ENCODE results near the gene TUBE1.
"Not testable (repeated sequence)": the region's sequence is repeated elsewhere in the genome, so short reads cannot be mapped to it uniquely, and the experiment has no call there.

TUBE1 gene

DNA sequence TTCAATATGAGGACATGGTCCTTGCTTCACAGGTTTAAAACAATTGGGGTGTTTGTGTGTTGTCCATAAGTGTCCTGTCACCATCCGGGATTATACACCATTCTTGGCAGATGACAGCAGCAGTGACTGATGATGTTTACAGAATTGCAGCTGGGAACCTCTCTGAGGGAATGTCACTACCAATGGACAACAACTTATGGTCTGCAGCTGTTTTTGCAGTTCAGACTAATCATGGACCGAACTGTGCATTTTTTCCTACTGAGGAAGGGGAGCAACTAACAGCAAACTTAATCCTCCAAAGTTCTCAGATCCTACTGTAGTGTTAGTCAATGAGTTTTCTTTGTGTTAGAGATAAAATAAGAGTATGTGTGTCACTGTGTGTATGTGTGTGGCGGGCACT, 26.1 kb upstream of the TUBE1 start:
- H3K4me1 ChIP-seq (ENCODE audit: low read length) = peaks cover 5% of the 10 kb centered on the region; the same call in 1 of the 2 replicates
- H3K9me3 ChIP-seq (replicated peaks; ENCODE audit: insufficient read depth, low read length) = no peaks in the 10 kb centered on the region
- no peaks in the 10 kb centered on the region for H3K36me3 ChIP-seq (replicated peaks; ENCODE audit: insufficient read depth, low read length)
- H3K4me3 ChIP-seq (ENCODE audit: low read length) = no peak overlapping the region
- H3K79me2 ChIP-seq (ENCODE audit: low read length) = no peaks in the 10 kb centered on the region
- no peaks in the 10 kb centered on the region for H4K20me1 ChIP-seq (ENCODE audit: insufficient read depth, low read length)
- no peak overlapping the region for H3K27ac ChIP-seq (ENCODE audit: low read length)
- no peak for DNase-seq
- H3K4me2 ChIP-seq (ENCODE audit: low read depth, low read length) = no peak overlapping the region
- no peak overlapping the region for H2AFZ ChIP-seq (ENCODE audit: low read length)
- no peaks in the 10 kb centered on the region for H3K27me3 ChIP-seq (replicated peaks; ENCODE audit: insufficient read depth, low read length)
- TF ChIP-seq EZH2phosphoT487 (IDR thresholded peaks at IDR 0.05; ENCODE audit: low read length) (no peak), EZH2 (optimal IDR thresholded peaks at IDR 0.05; ENCODE audit: low read depth, low read length) (no peak)
- TF ChIP-seq, protein P1, sequence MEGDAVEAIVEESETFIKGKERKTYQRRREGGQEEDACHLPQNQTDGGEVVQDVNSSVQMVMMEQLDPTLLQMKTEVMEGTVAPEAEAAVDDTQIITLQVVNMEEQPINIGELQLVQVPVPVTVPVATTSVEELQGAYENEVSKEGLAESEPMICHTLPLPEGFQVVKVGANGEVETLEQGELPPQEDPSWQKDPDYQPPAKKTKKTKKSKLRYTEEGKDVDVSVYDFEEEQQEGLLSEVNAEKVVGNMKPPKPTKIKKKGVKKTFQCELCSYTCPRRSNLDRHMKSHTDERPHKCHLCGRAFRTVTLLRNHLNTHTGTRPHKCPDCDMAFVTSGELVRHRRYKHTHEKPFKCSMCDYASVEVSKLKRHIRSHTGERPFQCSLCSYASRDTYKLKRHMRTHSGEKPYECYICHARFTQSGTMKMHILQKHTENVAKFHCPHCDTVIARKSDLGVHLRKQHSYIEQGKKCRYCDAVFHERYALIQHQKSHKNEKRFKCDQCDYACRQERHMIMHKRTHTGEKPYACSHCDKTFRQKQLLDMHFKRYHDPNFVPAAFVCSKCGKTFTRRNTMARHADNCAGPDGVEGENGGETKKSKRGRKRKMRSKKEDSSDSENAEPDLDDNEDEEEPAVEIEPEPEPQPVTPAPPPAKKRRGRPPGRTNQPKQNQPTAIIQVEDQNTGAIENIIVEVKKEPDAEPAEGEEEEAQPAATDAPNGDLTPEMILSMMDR (IDR thresholded peaks at IDR 0.05; ENCODE audit: low read length) = no peak
- no peaks in the 10 kb centered on the region for H3F3A ChIP-seq (ENCODE audit: insufficient read depth, low read length)
- no peaks in the 10 kb centered on the region for H3K9me2 ChIP-seq (replicated peaks; ENCODE audit: insufficient read depth, low read length)
- no peak overlapping the region for H3K9ac ChIP-seq (ENCODE audit: low read length)

GRCh38 chr6:112109262-112109661, 22.0 kb upstream of the TUBE1 start:
- Histone ChIP-seq H3K9me2 (replicated peaks; ENCODE audit: insufficient read depth, low read length) (no peaks in the 10 kb centered on the region), H3K9ac (ENCODE audit: low read length) (no peak overlapping the region), H3K27me3 (replicated peaks; ENCODE audit: insufficient read depth, low read length) (no peaks in the 10 kb centered on the region), H3K4me2 (ENCODE audit: low read depth, low read length) (no peak overlapping the region), H3K36me3 (replicated peaks; ENCODE audit: insufficient read depth, low read length) (no peaks in the 10 kb centered on the region), H3F3A (ENCODE audit: insufficient read depth, low read length) (no peaks in the 10 kb centered on the region), H4K20me1 (ENCODE audit: insufficient read depth, low read length) (no peaks in the 10 kb centered on the region), H3K79me2 (ENCODE audit: low read length) (no peaks in the 10 kb centered on the region), H3K9me3 (replicated peaks; ENCODE audit: insufficient read depth, low read length) (no peaks in the 10 kb centered on the region), H3K4me1 (ENCODE audit: low read length) (no peaks in the 10 kb centered on the region), H2AFZ (ENCODE audit: low read length) (no peak overlapping the region), H3K27ac (ENCODE audit: low read length) (no peak overlapping the region), H3K4me3 (ENCODE audit: low read length) (no peak overlapping the region)
- no peak for DNase-seq
- no peak for TF ChIP-seq EZH2phosphoT487 (IDR thresholded peaks at IDR 0.05; ENCODE audit: low read length)
- TF ChIP-seq, protein P1 (IDR thresholded peaks at IDR 0.05; ENCODE audit: low read length) = no peak
- TF ChIP-seq EZH2 (optimal IDR thresholded peaks at IDR 0.05; ENCODE audit: low read depth, low read length) = no peak

- no peak for DNase-seq
- Histone ChIP-seq H3K4me2 (ENCODE audit: low read depth, low read length) (no peak overlapping the region), H3K9ac (ENCODE audit: low read length) (no peak overlapping the region), H3K9me3 (replicated peaks; ENCODE audit: insufficient read depth, low read length) (no peaks in the 10 kb centered on the region), H3K27me3 (replicated peaks; ENCODE audit: insufficient read depth, low read length) (no peaks in the 10 kb centered on the region), H3K4me1 (ENCODE audit: low read length) (no peaks in the 10 kb centered on the region), H3K4me3 (ENCODE audit: low read length) (no peak overlapping the region), H3K36me3 (replicated peaks; ENCODE audit: insufficient read depth, low read length) (no peaks in the 10 kb centered on the region), H4K20me1 (ENCODE audit: insufficient read depth, low read length) (no peaks in the 10 kb centered on the region), H2AFZ (ENCODE audit: low read length) (no peak overlapping the region), H3K79me2 (ENCODE audit: low read length) (no peaks in the 10 kb centered on the region), H3K27ac (ENCODE audit: low read length) (no peak overlapping the region), H3F3A (ENCODE audit: insufficient read depth, low read length) (no peaks in the 10 kb centered on the region), H3K9me2 (replicated peaks; ENCODE audit: insufficient read depth, low read length) (no peaks in the 10 kb centered on the region)
- no peak for TF ChIP-seq EZH2phosphoT487 (IDR thresholded peaks at IDR 0.05; ENCODE audit: low read length)
- TF ChIP-seq, protein P1 (IDR thresholded peaks at IDR 0.05; ENCODE audit: low read length) = no peak
- no peak for TF ChIP-seq EZH2 (optimal IDR thresholded peaks at IDR 0.05; ENCODE audit: low read depth, low read length)
Measured at GRCh38 chr6:112106562-112106961, 19.3 kb upstream of the TUBE1 start.

DNA sequence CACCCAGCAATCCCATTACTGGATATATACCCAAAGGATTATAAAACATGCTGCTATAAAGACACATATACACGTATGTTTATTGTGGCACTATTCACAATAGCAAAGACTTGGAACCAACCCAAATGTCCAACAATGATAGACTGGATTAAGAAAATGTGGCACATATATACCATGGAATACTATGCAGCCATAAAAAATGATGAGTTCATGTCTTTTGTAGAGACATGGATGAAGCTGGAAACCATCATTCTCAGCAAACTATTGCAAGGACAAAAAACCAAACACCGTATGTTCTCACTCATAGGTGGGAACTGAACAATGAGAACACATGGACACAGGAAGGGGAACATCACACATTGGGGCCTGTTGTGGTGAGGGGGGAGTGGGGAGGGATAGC, 18.7 kb upstream of the TUBE1 start:
- not testable (repeated sequence) for H2AFZ ChIP-seq (ENCODE audit: low read length); H3K9me3 ChIP-seq (replicated peaks; ENCODE audit: insufficient read depth, low read length); H3K9me2 ChIP-seq (replicated peaks; ENCODE audit: insufficient read depth, low read length); H3K4me1 ChIP-seq (ENCODE audit: low read length); H3K36me3 ChIP-seq (replicated peaks; ENCODE audit: insufficient read depth, low read length); DNase-seq; H3K9ac ChIP-seq (ENCODE audit: low read length); H3F3A ChIP-seq (ENCODE audit: insufficient read depth, low read length); H3K27ac ChIP-seq (ENCODE audit: low read length); H3K27me3 ChIP-seq (replicated peaks; ENCODE audit: insufficient read depth, low read length); H3K79me2 ChIP-seq (ENCODE audit: low read length); H3K4me3 ChIP-seq (ENCODE audit: low read length); H3K4me2 ChIP-seq (ENCODE audit: low read depth, low read length); H4K20me1 ChIP-seq (ENCODE audit: insufficient read depth, low read length)
